Peyer's patch (tissue), 4 donors: ENCODE measurements around the gene BPIFB6.

Experiments used
- POLR2A ChIP-seq, 2 donors: fragments of 450-650 bp; IDR thresholded peaks; one replicate each; pipeline ENCODE4 v1.5.1; 2017; ENCODE audit warnings: antibody characterized with exemption in 2 of 2, mild to moderate bottlenecking in 2 of 2, moderate library complexity in 2 of 2
- TF ChIP-seq, protein P1 (sequence below), 6 experiments: fragments of 450-650 bp in 4 of 6; fragments of 200-600 bp in 2 of 6; sonication (generic) in 1 of 6; IDR thresholded peaks; one replicate each; pipeline ENCODE4 v1.5.1; 2017 to 2019; ENCODE audit warnings: antibody characterized with exemption in 6 of 6, mild to moderate bottlenecking in 3 of 6, moderate library complexity in 1 of 6

DNA sequence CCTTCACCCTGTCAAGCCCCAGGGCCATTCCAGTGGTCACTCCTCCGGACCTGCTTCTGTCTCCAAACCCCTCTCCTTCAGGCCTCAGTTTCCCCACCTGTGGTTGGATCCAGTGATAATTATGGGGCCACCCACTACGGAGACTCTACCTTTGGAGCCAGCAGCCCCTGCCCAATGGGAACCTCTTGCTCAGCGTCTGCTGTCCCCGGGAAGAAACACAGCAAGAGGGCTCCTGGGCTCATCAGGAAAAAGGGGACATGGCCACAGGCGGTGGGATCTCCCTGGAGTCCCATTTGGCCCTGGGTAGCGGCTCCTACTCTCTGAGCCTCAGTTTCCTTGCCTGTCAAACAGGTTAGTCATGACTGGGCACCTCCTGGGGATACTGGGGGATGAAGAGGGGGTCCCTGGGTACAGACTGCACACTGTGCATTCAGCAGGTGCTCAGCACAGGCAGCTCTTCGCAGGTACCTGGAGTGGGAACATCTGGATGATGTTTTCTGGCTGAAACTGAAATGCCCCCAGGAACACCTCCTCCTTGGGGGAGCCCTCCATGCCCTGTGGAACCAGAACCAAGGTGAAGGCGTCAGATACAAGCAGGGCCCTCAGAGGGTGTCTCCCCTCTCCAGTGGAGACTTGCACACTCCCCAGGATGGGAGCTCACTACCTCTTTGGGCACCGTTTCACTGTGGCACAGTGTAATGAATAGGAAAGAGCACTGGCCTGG lies 46.7 kb upstream of the BPIFB6 start:
- TF ChIP-seq, protein P1, sequence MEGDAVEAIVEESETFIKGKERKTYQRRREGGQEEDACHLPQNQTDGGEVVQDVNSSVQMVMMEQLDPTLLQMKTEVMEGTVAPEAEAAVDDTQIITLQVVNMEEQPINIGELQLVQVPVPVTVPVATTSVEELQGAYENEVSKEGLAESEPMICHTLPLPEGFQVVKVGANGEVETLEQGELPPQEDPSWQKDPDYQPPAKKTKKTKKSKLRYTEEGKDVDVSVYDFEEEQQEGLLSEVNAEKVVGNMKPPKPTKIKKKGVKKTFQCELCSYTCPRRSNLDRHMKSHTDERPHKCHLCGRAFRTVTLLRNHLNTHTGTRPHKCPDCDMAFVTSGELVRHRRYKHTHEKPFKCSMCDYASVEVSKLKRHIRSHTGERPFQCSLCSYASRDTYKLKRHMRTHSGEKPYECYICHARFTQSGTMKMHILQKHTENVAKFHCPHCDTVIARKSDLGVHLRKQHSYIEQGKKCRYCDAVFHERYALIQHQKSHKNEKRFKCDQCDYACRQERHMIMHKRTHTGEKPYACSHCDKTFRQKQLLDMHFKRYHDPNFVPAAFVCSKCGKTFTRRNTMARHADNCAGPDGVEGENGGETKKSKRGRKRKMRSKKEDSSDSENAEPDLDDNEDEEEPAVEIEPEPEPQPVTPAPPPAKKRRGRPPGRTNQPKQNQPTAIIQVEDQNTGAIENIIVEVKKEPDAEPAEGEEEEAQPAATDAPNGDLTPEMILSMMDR (IDR thresholded peaks at IDR 0.05), result no peak
- no peak for TF ChIP-seq POLR2A (IDR thresholded peaks at IDR 0.05)
